ENCODE data around the gene RFX2.

RFX2 gene

GRCh38 chr19:5952193-5953029 lies 157.9 kb downstream of the RFX2 start:
- DNase-seq: peak in 2 of 3 donors; percentile 41 to 48
- ChIA-PET CTCF (interaction anchor here (0.9 to 4.6 kb wide), 7 partner anchors 9 to 148 kb away, joined by 3 to 20 read pairs (median 4); no protein-coding TSS in a partner anchor), POLR2A (no interaction called here)
- WGBS (ENCODE audit: insufficient coverage): 90% methylated on average over 14 of the region's 18 CpGs
- Histone ChIP-seq H3K36me3 (ENCODE audit: control insufficient read depth in 4 of 4, insufficient read depth in 4 of 4, low read length in 3 of 4) (peaks cover 2 to 34% (median 13%) of the 10 kb centered on the region in 4 experiments), H3K9me3 (ENCODE audit: control extremely low read depth in 1 of 5, control insufficient read depth in 4 of 5, insufficient read depth in 2 of 5, low read depth in 1 of 5, low read length in 4 of 5) (no peaks in the 10 kb centered on the region), H3K4me1 (ENCODE audit: control extremely low read depth in 1 of 4, control insufficient read depth in 4 of 4, insufficient read depth in 4 of 4, low read length in 3 of 4) (peaks cover 9 to 67% (median 44%) of the 10 kb centered on the region in 4 experiments), H3K4me3 (ENCODE audit: control insufficient read depth in 1 of 7, extremely low read depth in 1 of 7, insufficient read depth in 4 of 7, low read depth in 2 of 7, low read length in 6 of 7) (no peak overlapping the region), H3K27me3 (replicated peaks in 2 of 5; ENCODE audit: control insufficient read depth in 4 of 5, insufficient read depth in 5 of 5, low read length in 4 of 5) (no peaks in the 10 kb centered on the region), H3K27ac (ENCODE audit: insufficient read depth in 1 of 2, low read depth in 1 of 2, low read length in 2 of 2, poor library complexity in 1 of 2, severe bottlenecking in 2 of 2) (peak overlapping the region in 1 of 2 experiments; percentile 67)

GRCh38 chr19:5951338-5951861 lies 158.9 kb downstream of the RFX2 start:
- WGBS (ENCODE audit: insufficient coverage): 10% methylated on average over 19 of the region's 19 CpGs
- Histone ChIP-seq H3K27ac (ENCODE audit: insufficient read depth in 1 of 2, low read depth in 1 of 2, low read length in 2 of 2, poor library complexity in 1 of 2, severe bottlenecking in 2 of 2) (no peak overlapping the region), H3K9me3 (ENCODE audit: control extremely low read depth in 1 of 5, control insufficient read depth in 4 of 5, insufficient read depth in 2 of 5, low read depth in 1 of 5, low read length in 4 of 5) (no peaks in the 10 kb centered on the region), H3K36me3 (ENCODE audit: control insufficient read depth in 4 of 4, insufficient read depth in 4 of 4, low read length in 3 of 4) (peaks cover 3 to 41% (median 12%) of the 10 kb centered on the region in 4 experiments), H3K4me3 (ENCODE audit: control insufficient read depth in 1 of 7, extremely low read depth in 1 of 7, insufficient read depth in 4 of 7, low read depth in 2 of 7, low read length in 6 of 7) (peak overlapping the region in 1 of 7 experiments; percentile 49), H3K27me3 (replicated peaks in 2 of 5; ENCODE audit: control insufficient read depth in 4 of 5, insufficient read depth in 5 of 5, low read length in 4 of 5) (no peaks in the 10 kb centered on the region), H3K4me1 (ENCODE audit: control extremely low read depth in 1 of 4, control insufficient read depth in 4 of 4, insufficient read depth in 4 of 4, low read length in 3 of 4) (peaks cover 9 to 67% (median 44%) of the 10 kb centered on the region in 4 experiments)
- DNase-seq: no peak
- POLR2A ChIA-PET: interaction anchor here (1.3 kb wide), 1 partner anchor 10 kb away, joined by 3 read pairs; no protein-coding TSS in a partner anchor
- CTCF ChIA-PET: interaction anchor here (0.6 to 4.6 kb wide), 8 partner anchors 10 to 400 kb away, joined by 3 to 20 read pairs (median 3); no protein-coding TSS in a partner anchor

GRCh38 chr19:5950741-5951140 lies 159.6 kb downstream of the RFX2 start:
- ChIA-PET POLR2A (interaction anchor here (1.3 kb wide), 1 partner anchor 11 kb away, joined by 3 read pairs; no protein-coding TSS in a partner anchor), CTCF (interaction anchor here (1.0 to 4.6 kb wide), 5 partner anchors 9 to 147 kb away, joined by 3 to 20 read pairs (median 3); no protein-coding TSS in a partner anchor)
- 90% methylated on average over 2 of the region's 3 CpGs for WGBS (ENCODE audit: insufficient coverage)
- no peak overlapping the region for H3K4me3 ChIP-seq (ENCODE audit: control insufficient read depth in 1 of 7, extremely low read depth in 1 of 7, insufficient read depth in 4 of 7, low read depth in 2 of 7, low read length in 6 of 7)
- H3K27ac ChIP-seq (ENCODE audit: insufficient read depth in 1 of 2, low read depth in 1 of 2, low read length in 2 of 2, poor library complexity in 1 of 2, severe bottlenecking in 2 of 2): no peak overlapping the region
- no peaks in the 10 kb centered on the region for H3K27me3 ChIP-seq (replicated peaks in 2 of 5; ENCODE audit: control insufficient read depth in 4 of 5, insufficient read depth in 5 of 5, low read length in 4 of 5)
- no peaks in the 10 kb centered on the region for H3K9me3 ChIP-seq (ENCODE audit: control extremely low read depth in 1 of 5, control insufficient read depth in 4 of 5, insufficient read depth in 2 of 5, low read depth in 1 of 5, low read length in 4 of 5)
- DNase-seq: no peak
- peaks cover 6 to 47% (median 12%) of the 10 kb centered on the region in 4 experiments for H3K36me3 ChIP-seq (ENCODE audit: control insufficient read depth in 4 of 4, insufficient read depth in 4 of 4, low read length in 3 of 4)
- peaks cover 9 to 67% (median 44%) of the 10 kb centered on the region in 4 experiments for H3K4me1 ChIP-seq (ENCODE audit: control extremely low read depth in 1 of 4, control insufficient read depth in 4 of 4, insufficient read depth in 4 of 4, low read length in 3 of 4)

- ChIA-PET POLR2A (no interaction called here), CTCF (interaction anchor here (1.2 to 4.6 kb wide), 3 partner anchors 18 to 22 kb away, joined by 3 to 20 read pairs (median 4); no protein-coding TSS in a partner anchor)
- Histone ChIP-seq H3K4me1 (ENCODE audit: control extremely low read depth in 1 of 4, control insufficient read depth in 4 of 4, insufficient read depth in 4 of 4, low read length in 3 of 4) (peaks cover 9 to 61% (median 42%) of the 10 kb centered on the region in 4 experiments), H3K36me3 (ENCODE audit: control insufficient read depth in 4 of 4, insufficient read depth in 4 of 4, low read length in 3 of 4) (peaks cover 6 to 47% (median 12%) of the 10 kb centered on the region in 4 experiments), H3K27ac (ENCODE audit: insufficient read depth in 1 of 2, low read depth in 1 of 2, low read length in 2 of 2, poor library complexity in 1 of 2, severe bottlenecking in 2 of 2) (no peak overlapping the region), H3K4me3 (ENCODE audit: control insufficient read depth in 1 of 7, extremely low read depth in 1 of 7, insufficient read depth in 4 of 7, low read depth in 2 of 7, low read length in 6 of 7) (no peak overlapping the region), H3K27me3 (replicated peaks in 2 of 5; ENCODE audit: control insufficient read depth in 4 of 5, insufficient read depth in 5 of 5, low read length in 4 of 5) (no peaks in the 10 kb centered on the region), H3K9me3 (ENCODE audit: control extremely low read depth in 1 of 5, control insufficient read depth in 4 of 5, insufficient read depth in 2 of 5, low read depth in 1 of 5, low read length in 4 of 5) (no peaks in the 10 kb centered on the region)
- DNase-seq: peak; percentile 33 to 67 (median 37)
- 78% methylated on average over 9 of the region's 13 CpGs for WGBS (ENCODE audit: insufficient coverage)
Observed at GRCh38 chr19:5949792-5950305, 160.5 kb downstream of the RFX2 start.

- Histone ChIP-seq H3K27ac (ENCODE audit: insufficient read depth in 1 of 2, low read depth in 1 of 2, low read length in 2 of 2, poor library complexity in 1 of 2, severe bottlenecking in 2 of 2) (no peak overlapping the region), H3K4me1 (ENCODE audit: control extremely low read depth in 1 of 4, control insufficient read depth in 4 of 4, insufficient read depth in 4 of 4, low read length in 3 of 4) (peaks cover 9 to 52% (median 33%) of the 10 kb centered on the region in 4 experiments), H3K36me3 (ENCODE audit: control insufficient read depth in 4 of 4, insufficient read depth in 4 of 4, low read length in 3 of 4) (peaks cover 6 to 48% (median 13%) of the 10 kb centered on the region in 4 experiments), H3K9me3 (ENCODE audit: control extremely low read depth in 1 of 5, control insufficient read depth in 4 of 5, insufficient read depth in 2 of 5, low read depth in 1 of 5, low read length in 4 of 5) (no peaks in the 10 kb centered on the region), H3K27me3 (replicated peaks in 2 of 5; ENCODE audit: control insufficient read depth in 4 of 5, insufficient read depth in 5 of 5, low read length in 4 of 5) (no peaks in the 10 kb centered on the region), H3K4me3 (ENCODE audit: control insufficient read depth in 1 of 7, extremely low read depth in 1 of 7, insufficient read depth in 4 of 7, low read depth in 2 of 7, low read length in 6 of 7) (no peak overlapping the region)
- 70% methylated on average over 12 of the region's 13 CpGs for WGBS (ENCODE audit: insufficient coverage)
- ChIA-PET CTCF (interaction anchor here (1.2 to 1.8 kb wide), 3 partner anchors 19 to 28 kb away, joined by 3 to 4 read pairs (median 3); no protein-coding TSS in a partner anchor), POLR2A (no interaction called here)
- no peak for DNase-seq
Observed at GRCh38 chr19:5948752-5949564, 161.3 kb downstream of the RFX2 start.

- DNase-seq: no peak
- POLR2A ChIA-PET: no interaction called here
- Histone ChIP-seq H3K27ac (ENCODE audit: insufficient read depth in 1 of 2, low read depth in 1 of 2, low read length in 2 of 2, poor library complexity in 1 of 2, severe bottlenecking in 2 of 2) (peak overlapping the region in 1 of 2 experiments; percentile 30), H3K4me1 (ENCODE audit: control extremely low read depth in 1 of 4, control insufficient read depth in 4 of 4, insufficient read depth in 4 of 4, low read length in 3 of 4) (peaks cover 3 to 37% (median 18%) of the 10 kb centered on the region in 4 experiments), H3K27me3 (replicated peaks in 2 of 5; ENCODE audit: control insufficient read depth in 4 of 5, insufficient read depth in 5 of 5, low read length in 4 of 5) (no peaks in the 10 kb centered on the region), H3K4me3 (ENCODE audit: control insufficient read depth in 1 of 7, extremely low read depth in 1 of 7, insufficient read depth in 4 of 7, low read depth in 2 of 7, low read length in 6 of 7) (no peak overlapping the region), H3K36me3 (ENCODE audit: control insufficient read depth in 4 of 4, insufficient read depth in 4 of 4, low read length in 3 of 4) (peaks cover 6 to 54% (median 15%) of the 10 kb centered on the region in 4 experiments), H3K9me3 (ENCODE audit: control extremely low read depth in 1 of 5, control insufficient read depth in 4 of 5, insufficient read depth in 2 of 5, low read depth in 1 of 5, low read length in 4 of 5) (no peaks in the 10 kb centered on the region)
- CTCF ChIA-PET: interaction anchor here (0.7 kb wide), 1 partner anchor 756 kb away, joined by 3 read pairs; no protein-coding TSS in a partner anchor
- 82% methylated on average over 10 of the region's 13 CpGs for WGBS (ENCODE audit: insufficient coverage)
Observed at GRCh38 chr19:5947435-5947834, 162.9 kb downstream of the RFX2 start.
